Measurements from ENCODE around the gene FTO.
"Not testable (repeated sequence)": the region's sequence is repeated elsewhere in the genome, so short reads cannot be mapped to it uniquely, and the experiment has no call there.

Gene FTO

GRCh38 chr16:53827741-53828140 lies 123.8 kb downstream of the FTO start:
- DNase-seq, result no peak

DNA sequence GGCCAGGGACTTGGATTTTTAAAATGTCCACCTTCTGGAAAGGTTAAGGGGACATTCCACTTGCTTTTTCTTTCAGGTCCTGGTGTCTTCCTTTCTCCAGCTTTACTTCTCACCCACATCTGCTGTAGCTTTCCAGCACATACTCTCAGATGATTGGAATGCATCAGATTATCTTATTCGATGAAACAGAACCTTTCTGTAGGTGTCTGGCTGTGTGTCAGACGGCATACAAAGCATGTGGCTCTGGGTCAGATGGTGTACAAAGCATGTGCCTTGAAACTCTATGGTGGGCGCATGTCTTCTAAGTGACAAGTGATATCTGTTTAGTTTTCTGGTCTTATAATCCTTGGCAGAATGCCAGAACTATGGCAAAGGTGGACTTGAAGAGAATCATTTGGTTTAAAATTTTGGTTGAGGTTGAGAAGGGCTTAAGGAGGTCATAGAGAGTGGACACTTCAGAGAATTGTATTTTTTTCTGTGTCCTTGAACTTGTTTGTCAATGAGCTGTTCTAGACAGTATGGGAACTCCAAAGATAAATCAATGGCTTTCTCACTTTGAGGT lies 125.3 kb downstream of the FTO start:
- DNase-seq, result no peak

- no peak for DNase-seq
These were observed 129.1 kb downstream of the FTO start for GRCh38 chr16:53832896-53833544.

DNA sequence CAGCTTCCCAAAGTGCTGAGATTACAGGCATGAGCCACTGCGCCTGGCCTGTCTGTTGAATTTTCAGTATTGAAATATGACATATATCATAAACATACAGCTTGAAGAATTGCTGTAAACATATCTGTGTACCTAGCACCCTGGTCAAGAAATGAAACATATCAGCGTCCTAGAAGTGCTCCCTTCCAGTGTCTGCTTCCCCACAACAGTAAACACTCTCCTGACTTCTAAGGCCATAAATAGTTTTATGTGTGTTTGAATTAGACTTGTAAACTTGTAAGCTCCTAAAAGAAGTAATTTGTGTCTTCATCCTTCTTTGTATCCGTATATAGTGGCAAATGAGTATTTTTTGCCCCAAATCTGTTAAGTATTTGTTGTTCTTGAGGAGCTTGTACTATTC lies 132.2 kb downstream of the FTO start:
- DNase-seq, result no peak

DNA sequence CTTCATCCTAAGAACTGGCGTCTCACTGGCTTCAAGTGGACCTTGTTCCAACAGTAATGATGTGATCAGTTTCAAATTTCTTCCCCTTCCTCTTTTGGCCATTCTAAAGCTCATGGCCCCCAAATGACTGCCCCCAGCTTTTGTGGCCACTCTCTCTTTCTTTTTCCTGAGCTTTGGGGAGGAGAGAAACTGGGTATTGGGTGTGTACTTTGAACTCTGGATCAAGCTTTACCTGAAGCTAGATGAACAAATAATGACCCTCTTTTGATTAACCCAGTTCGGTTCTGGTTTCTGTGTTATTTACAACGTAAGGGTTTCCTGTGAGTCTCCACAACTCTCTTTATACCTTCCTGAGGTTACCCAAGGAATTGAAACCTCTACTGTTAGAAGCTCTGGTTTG lies 132.7 kb downstream of the FTO start:
- no peak for DNase-seq

DNA sequence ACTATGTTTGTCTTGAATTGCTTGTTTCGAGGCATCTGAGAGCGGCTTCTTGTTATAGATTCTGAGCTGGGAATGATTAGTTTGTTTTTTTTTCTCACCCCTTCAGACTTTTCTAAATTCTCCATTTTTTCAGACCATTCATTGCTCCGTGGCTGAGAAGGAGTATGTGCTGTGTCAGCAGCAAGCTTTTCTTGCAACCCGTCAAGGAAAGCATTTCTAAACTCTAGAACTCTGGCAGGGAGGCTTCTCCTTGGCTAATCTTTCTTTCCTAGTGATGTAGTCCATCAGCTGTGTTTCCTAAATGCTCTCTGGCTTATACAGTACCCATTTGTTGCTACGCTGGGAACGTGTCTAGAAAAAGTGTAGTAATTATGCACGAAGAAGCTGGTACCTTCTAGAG lies 133.5 kb downstream of the FTO start:
- DNase-seq, result no peak

GRCh38 chr16:53839150-53839549 lies 135.2 kb downstream of the FTO start:
- DNase-seq, result no peak

DNA sequence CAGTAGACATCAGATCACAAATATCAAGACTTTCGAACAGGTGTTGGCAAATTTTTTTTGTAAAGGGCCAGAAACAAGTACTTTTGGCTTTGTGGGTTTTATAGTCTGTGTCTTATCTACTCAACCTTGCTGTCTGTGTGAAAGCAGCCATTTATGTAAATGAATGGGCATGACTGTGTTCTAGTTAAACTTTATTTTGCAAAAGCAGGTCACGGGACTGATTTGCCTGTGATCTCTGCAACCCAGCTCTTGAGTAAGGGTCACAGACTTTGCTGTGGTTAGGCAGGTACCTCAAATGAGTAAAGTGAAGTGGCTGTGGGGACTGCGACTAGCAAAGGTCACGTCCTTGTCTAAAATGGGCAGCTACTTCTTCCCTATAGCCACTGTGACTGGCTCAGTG lies 136.5 kb downstream of the FTO start:
- no peak for DNase-seq

DNA sequence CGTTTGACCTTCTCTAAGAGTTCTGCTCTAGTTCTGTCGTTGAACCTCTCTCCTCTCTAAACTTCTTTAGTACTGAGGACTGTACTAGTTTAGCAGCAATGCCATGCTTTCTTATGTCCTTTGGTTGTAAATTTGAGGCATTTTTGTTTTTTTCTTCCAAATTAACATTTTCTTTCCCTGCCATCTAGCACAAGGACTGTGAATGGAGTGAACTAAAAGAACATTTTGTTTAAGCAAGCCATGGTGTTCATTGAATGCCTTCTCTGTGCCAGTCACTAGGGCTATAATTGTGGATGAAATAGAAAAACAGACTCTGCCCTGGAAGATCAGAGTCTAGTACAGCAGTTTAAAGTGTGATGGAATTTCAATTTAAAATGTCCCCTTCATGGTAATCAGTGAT lies 137.9 kb downstream of the FTO start:
- DNase-seq, result peak in 1 of 14 donors; percentile 4

DNA sequence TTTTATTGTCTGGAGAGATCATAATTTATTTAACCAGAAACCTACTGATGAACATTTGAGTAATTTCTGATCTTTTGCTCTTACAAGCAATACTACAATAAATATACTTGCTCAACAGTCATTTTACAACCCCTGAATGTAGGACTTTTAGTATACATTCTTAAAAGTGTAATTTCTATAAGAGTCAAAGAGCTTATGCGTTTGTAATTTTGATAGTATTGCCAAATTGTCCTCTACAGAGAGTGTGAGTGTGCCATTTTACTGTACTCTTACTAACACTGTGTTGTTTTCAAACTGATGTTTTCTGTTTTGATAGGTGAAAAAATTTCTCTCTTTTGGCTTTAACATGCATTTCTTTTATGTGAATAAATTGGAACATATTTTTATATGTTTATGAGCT lies 139.1 kb downstream of the FTO start:
- no peak for DNase-seq

GRCh38 chr16:53844804-53845203 lies 140.8 kb downstream of the FTO start:
- no peak for DNase-seq

- DNase-seq, result not testable (repeated sequence)
These were observed 142.6 kb downstream of the FTO start for GRCh38 chr16:53846549-53846948.

DNA sequence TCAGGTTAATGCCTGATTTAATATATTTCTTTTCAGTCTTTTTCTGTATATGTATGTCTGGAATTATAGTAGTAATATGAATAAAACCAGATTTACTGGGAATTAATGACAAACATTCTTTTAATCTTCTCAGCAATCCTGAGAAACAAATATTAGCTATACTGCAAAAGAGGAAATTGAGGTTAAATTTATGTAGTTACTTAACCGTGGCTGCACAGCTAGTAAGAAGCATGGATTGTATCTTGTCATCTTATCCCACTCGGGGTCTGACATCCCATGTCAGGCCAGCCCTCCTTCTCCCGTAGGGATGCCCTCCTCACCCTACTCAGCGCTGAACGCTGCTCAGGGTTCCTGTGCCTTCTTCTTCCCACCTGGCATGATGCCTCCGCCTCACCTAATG lies 143.0 kb downstream of the FTO start:
- no peak for DNase-seq

DNA sequence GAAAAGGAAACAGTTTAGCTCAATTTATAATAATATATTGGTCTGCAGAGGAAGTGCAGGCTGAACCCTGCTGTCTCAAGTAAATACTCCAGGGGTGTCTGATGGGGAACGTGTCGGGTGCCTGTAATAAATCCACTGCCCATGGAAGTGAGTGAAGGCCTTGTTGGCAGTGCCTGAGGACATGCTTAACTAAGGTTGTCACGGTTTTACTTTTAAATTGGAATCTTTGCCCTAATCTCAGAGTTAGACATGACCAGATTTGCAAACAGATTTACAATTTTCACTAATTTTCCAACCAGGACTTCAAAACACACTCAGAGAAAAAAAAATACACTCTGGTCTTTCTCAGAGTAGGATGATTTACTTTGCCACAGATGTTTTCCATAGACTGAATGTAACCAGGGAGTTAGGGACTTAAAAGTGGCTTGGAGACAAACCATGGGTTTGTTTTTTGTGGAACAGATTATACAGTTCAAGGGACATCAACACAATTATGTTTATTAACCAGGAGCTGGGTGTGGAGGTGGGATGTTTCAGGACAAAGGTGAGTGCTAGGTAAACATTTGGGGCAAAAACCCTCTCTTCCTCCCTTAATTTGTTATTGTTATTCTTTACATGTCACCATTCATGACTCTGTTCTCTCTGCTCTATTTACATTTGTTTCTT lies 144.5 kb downstream of the FTO start:
- DNase-seq, result no peak

GRCh38 chr16:53848950-53849349 lies 145.0 kb downstream of the FTO start:
- no peak for DNase-seq

- DNase-seq, result no peak
These were observed 145.6 kb downstream of the FTO start for GRCh38 chr16:53849585-53849984.

DNA sequence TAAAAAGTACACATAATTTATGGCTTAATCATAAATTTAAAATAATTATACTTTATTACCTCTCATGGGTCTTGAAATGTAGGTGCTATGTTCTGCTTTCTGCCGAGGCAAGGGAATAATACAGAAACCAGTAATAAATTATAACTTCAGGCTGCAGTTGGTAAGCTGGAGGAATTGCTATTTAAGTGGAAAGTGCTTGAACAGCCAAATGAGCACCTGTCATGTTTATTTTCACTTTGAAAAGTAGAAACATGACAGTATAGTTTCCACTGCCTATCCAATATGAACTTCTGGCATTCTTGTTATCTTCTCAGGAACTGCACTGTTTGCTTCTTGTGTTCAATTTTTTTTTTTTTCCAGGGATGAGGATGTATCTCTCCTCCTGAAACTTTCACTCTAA lies 146.0 kb downstream of the FTO start:
- no peak for DNase-seq

DNA sequence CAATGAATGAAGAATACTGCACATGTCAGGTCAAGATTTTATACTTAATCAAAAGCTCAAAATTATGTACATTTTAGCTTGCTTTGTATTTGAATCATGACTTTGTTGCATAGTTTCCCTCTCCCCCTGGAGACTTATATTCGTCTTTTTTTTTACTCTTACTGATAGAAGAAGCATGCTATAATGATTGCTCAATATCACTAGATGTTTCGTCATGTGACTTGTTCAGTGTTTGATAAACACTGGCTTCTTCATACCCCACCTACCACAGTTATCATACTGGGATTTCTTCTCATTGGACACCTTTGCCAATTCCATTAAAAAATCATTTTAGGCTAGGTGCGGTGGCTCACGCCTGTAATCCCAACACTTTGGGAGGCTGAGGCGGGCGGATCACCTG lies 148.7 kb downstream of the FTO start:
- no peak for DNase-seq

GRCh38 chr16:53855056-53855455 lies 151.1 kb downstream of the FTO start:
- no peak for DNase-seq

- no peak for DNase-seq
These were observed 151.6 kb downstream of the FTO start for GRCh38 chr16:53855511-53855910.

- DNase-seq, result no peak
These were observed 156.1 kb downstream of the FTO start for GRCh38 chr16:53859995-53860540.

- DNase-seq, result no peak
These were observed 159.9 kb downstream of the FTO start for GRCh38 chr16:53863861-53864260.

GRCh38 chr16:53864819-53865493 lies 161.0 kb downstream of the FTO start:
- DNase-seq, result no peak

- DNase-seq, result no peak
These were observed 161.5 kb downstream of the FTO start for GRCh38 chr16:53865494-53865863.

Data from C1 segment of cervical spinal cord (tissue), 14 donors.